HepG2 (cell line): Measurements from ENCODE around the gene CCNT2. TPM values are rescaled to one million over a fixed set of nuclear protein-coding genes. Genes with fewer than 3 reads are reported as not detected.

ENCODE experiments used
- ATAC-seq: fragments of 200-7000 bp; cut with Tn5 transposase; 3 replicates; pipeline ENCODE4 v1.9.1; 2020; ENCODE audit warnings: mild to moderate bottlenecking, moderate library complexity
- BruUV-seq: library from RNA; stranded (reverse); fragments of 400-500 nt; replicated peaks from 2 replicates; lab custom pipeline; 2021; lab: Mats Ljungman, UMichigan
- CTCF ChIA-PET: fragments of 300-600 bp; formaldehyde crosslinking; extraction: SDS; loops from one replicate; lab custom pipeline; 2021; ENCODE audit warnings: low total read pairs, inconsistent platforms, low intra/inter-chr PET ratio; lab: Yijun Ruan, JAX
- POLR2A ChIA-PET: fragments of 350-600 bp; sonication (Branson Sonifier 250); formaldehyde crosslinking; loops from one replicate; lab custom pipeline; 2020; ENCODE audit warnings: antibody characterized with exemption, inconsistent platforms; lab: Yijun Ruan, JAX
- DNase-seq: peaks from one replicate; pipeline ENCODE4 v3.0.0-alpha.2; 2015; ENCODE audit warnings: low spot score
- FAIRE-seq: peaks from 3 replicates; lab custom pipeline; 2011; peaks lifted over from hg19 to GRCh38; lab: Jason Lieb, UNC
- H2AFZ ChIP-seq: one replicate; pipeline ENCODE4 v1.6.1; 2011; ENCODE audit warnings: low read length, inconsistent platforms
- H3K27ac ChIP-seq: fragments of 300-600 bp; 3 replicates; pipeline ENCODE4 v1.8.0; 2011; ENCODE audit warnings: mixed run types, mild to moderate bottlenecking, mixed read lengths, low read length, inconsistent platforms; ENCODE audit not compliant: insufficient read depth; ENCODE audit errors: extremely low read length
- H3K27me3 ChIP-seq, 2 experiments: fragments of 200-600 bp in 1 of 2; 2 replicates in 1 of 2; 3 replicates in 1 of 2; pipeline versions ENCODE4 v1.6.0 to v1.8.0; 2011; ENCODE audit warnings: low read length in 2 of 2, mild to moderate bottlenecking in 2 of 2, moderate library complexity in 2 of 2, inconsistent platforms in 1 of 2; ENCODE audit not compliant: insufficient read depth in 2 of 2, control insufficient read depth in 1 of 2
- H3K36me3 ChIP-seq, 2 experiments: fragments of 200-600 bp in 1 of 2; replicated peaks in 1 of 2; 2 replicates in 1 of 2; 3 replicates in 1 of 2; pipeline versions ENCODE4 v1.5.1 to v1.8.0; 2011; ENCODE audit warnings: low read length in 2 of 2, inconsistent platforms in 1 of 2; ENCODE audit not compliant: insufficient read depth in 2 of 2, control insufficient read depth in 1 of 2
- H3K4me1 ChIP-seq: 2 replicates; pipeline ENCODE4 v1.5.1; 2012; ENCODE audit warnings: low read length, inconsistent platforms; ENCODE audit not compliant: insufficient read depth
- H3K4me2 ChIP-seq: 2 replicates; pipeline ENCODE4 v1.6.0; 2011; ENCODE audit warnings: low read depth, low read length, inconsistent platforms
- H3K4me3 ChIP-seq, 3 experiments: fragments of 200-600 bp in 1 of 3; sonication (generic), shearing (Covaris generic) in 1 of 3; replicated peaks in 1 of 3; 2 replicates each; pipeline ENCODE4 v1.5.1; 2011 to 2016; ENCODE audit warnings: low read length in 3 of 3, inconsistent platforms in 2 of 3, low read depth in 2 of 3, mild to moderate bottlenecking in 2 of 3, control low read depth in 1 of 3, mixed read lengths in 1 of 3; ENCODE audit not compliant: insufficient read depth in 1 of 3
- H3K79me2 ChIP-seq: one replicate; pipeline ENCODE4 v1.6.1; 2011; ENCODE audit warnings: low read length, inconsistent platforms; ENCODE audit not compliant: insufficient read depth
- H3K9ac ChIP-seq: 2 replicates; pipeline ENCODE4 v1.6.0; 2011; ENCODE audit warnings: mild to moderate bottlenecking, low read depth, low read length, inconsistent platforms; ENCODE audit not compliant: insufficient read depth
- H3K9me3 ChIP-seq: 2 replicates; pipeline ENCODE4 v1.5.1; 2012; ENCODE audit warnings: mild to moderate bottlenecking, low read length
- H4K20me1 ChIP-seq: 2 replicates; pipeline ENCODE4 v1.6.0; 2011; ENCODE audit warnings: inconsistent platforms, mild to moderate bottlenecking, low read length, moderate library complexity; ENCODE audit not compliant: insufficient read depth
- IRF2 ChIP-seq: IDR thresholded peaks from 2 replicates; pipeline ENCODE4 v1.6.1; 2018; ENCODE audit warnings: missing genetic modification reagents, missing compliant biosample characterization
- SOX6 ChIP-seq, 2 experiments: fragments of 450-650 bp in 1 of 2; sonication (generic) in 1 of 2; formaldehyde crosslinking in 1 of 2; IDR thresholded peaks; 2 replicates each; pipeline versions ENCODE4 v1.4.0 to v1.6.1; 2017 to 2020; ENCODE audit warnings: antibody characterized with exemption in 1 of 2, mild to moderate bottlenecking in 1 of 2, missing genetic modification reagents in 1 of 2
- ZFYVE20 ChIP-seq: sonication (generic); formaldehyde crosslinking; IDR thresholded peaks from 2 replicates; pipeline ENCODE4 v1.8.0; 2023; ENCODE audit warnings: low read depth, mild to moderate bottlenecking, moderate library complexity, missing genetic modification reagents, borderline replicate concordance
- ZMYM2 ChIP-seq: sonication (generic); formaldehyde crosslinking; IDR thresholded peaks from 2 replicates; pipeline ENCODE4 v1.8.0; 2022; ENCODE audit warnings: mild to moderate bottlenecking, missing genetic modification reagents
- ZNF446 ChIP-seq: sonication (generic); formaldehyde crosslinking; IDR thresholded peaks from 2 replicates; pipeline ENCODE4 v1.5.0; 2020; ENCODE audit warnings: mild to moderate bottlenecking, missing genetic modification reagents
- ZNF569 ChIP-seq: sonication (generic); formaldehyde crosslinking; IDR thresholded peaks from 2 replicates; pipeline ENCODE4 v1.5.0; 2020; ENCODE audit warnings: mild to moderate bottlenecking, missing genetic modification reagents, moderate library complexity, borderline replicate concordance
- ZNF614 ChIP-seq: IDR thresholded peaks from 2 replicates; pipeline ENCODE4 v1.6.1; 2018; ENCODE audit warnings: missing biosample characterization, missing genetic modification reagents, inconsistent platforms, borderline replicate concordance
- WGBS: methylation state at CpG from one replicate; pipeline ENCODE4 v1.1.6; 2017; ENCODE audit warnings: low lambda C conversion rate; 5-methylcytosine and 5-hydroxymethylcytosine counted together
- in situ Hi-C: cut with HindIII; loops from 2 replicates; pipeline ENCODE4 v1.10.0; 2017; ENCODE audit warnings: low pct_unique_long_range_greater_than_20kb; ENCODE audit not compliant: extremely low pct_ligation_motif_present
- intact Hi-C: fragments of 100-400 bp; cut with micrococcal nuclease; formaldehyde crosslinking; loops from one replicate; pipeline ENCODE4 v1.10.0; 2022; ENCODE audit not compliant: unreplicated experiment
- polyA plus RNA-seq, 8 experiments: library from polyadenylated mRNA; depleted of rRNA in 3 of 8; stranded (reverse) in 7 of 8; unstranded in 1 of 8; fragments of >200 nt; fragmentation: Illumina TruSeq in 4 of 8; extraction: Trizol in 4 of 8; gene quantifications; 2 replicates each; pipeline versions ENCODE4 v1.2.1 to v1.2.3, GENCODE V29; 2011 to 2016; ENCODE audit warnings: low read depth in 4 of 8, missing spikeins in 1 of 8, mixed read lengths in 1 of 8; ENCODE audit not compliant: insufficient read depth in 1 of 8
- total RNA-seq, 5 experiments: library from RNA; depleted of rRNA; stranded (reverse); fragments of >200 nt; fragmentation: Illumina TruSeq; extraction: Trizol; gene quantifications; 2 replicates each; pipeline ENCODE4 v1.2.3, GENCODE V29; 2016; ENCODE audit warnings: low read depth in 1 of 5
- TF ChIP-seq, protein P1 (sequence below): sonication (generic); formaldehyde crosslinking; IDR thresholded peaks from 2 replicates; pipeline ENCODE4 v1.5.1; 2020; ENCODE audit warnings: missing genetic modification reagents, mild to moderate bottlenecking, borderline replicate concordance
- TF ChIP-seq, protein P2 (sequence below): sonication (generic); formaldehyde crosslinking; IDR thresholded peaks from 2 replicates; pipeline ENCODE4 v1.4.0; 2020; ENCODE audit warnings: missing genetic modification reagents
- TF ChIP-seq, protein P3 (sequence below): sonication (generic); formaldehyde crosslinking; IDR thresholded peaks from 2 replicates; pipeline ENCODE4 v1.5.1; 2020; ENCODE audit warnings: missing genetic modification reagents, mild to moderate bottlenecking, borderline replicate concordance
- TF ChIP-seq, protein P4 (sequence below): IDR thresholded peaks from 2 replicates; pipeline ENCODE4 v1.6.1; 2018; ENCODE audit warnings: missing genetic modification reagents
- TF ChIP-seq, protein P5 (sequence below): sonication (generic); formaldehyde crosslinking; IDR thresholded peaks from 2 replicates; pipeline ENCODE4 v1.4.0; 2020; ENCODE audit warnings: missing genetic modification reagents
- TF ChIP-seq, protein P6 (sequence below): sonication (generic); formaldehyde crosslinking; conservative IDR thresholded peaks from 2 replicates; pipeline ENCODE4 v1.4.0; 2020; ENCODE audit warnings: missing genetic modification reagents

CCNT2 gene
- total and polyA plus RNA-seq, 2 of the 13 experiments (the other 11 are each of a cell fraction or from before 2014, with no cell fraction given) = 22.1 to 34.4 TPM

DNA sequence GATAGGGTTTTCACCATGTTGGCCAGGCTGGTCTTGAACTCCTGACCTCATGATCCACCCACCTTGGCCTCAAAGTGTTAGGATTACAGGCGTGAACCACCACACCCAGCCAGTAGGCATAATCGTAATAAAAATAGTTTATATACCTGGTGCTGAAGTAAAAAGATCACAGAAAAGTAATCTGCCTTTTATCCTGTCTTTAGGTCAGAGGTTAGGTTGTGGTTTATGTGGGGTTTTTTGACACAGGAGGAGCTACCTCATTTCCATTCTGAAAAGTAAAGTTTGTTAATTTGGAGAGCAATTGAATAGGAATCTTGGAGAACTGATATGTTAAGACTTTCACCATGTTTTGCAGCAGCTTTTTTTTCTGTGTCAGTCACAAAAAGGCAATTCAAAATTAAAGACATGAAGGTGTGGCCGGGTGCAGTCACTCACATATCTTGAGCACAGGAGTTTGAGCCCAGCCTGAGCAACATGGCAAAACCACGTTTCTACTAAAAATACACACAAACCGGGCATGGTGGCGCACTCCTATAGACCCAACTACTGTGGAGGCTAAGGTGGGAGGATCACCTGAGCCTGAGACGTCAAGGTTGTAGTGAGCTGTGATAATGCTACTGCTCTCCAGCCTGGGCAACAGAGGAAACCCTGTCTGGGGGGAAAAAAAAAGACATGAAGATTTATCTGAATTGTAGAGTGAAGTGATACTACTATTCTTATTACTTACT lies 31.5 kb downstream of the CCNT2 start:
- DNase-seq (no peak), ATAC-seq (no peak), FAIRE-seq (no peak)
- ChIA-PET POLR2A (no interaction called here), CTCF (no interaction called here)
- in situ Hi-C loops (no loop called here), intact Hi-C loops (no loop called here)
- Histone ChIP-seq H3K9me3 (no peaks in the 10 kb centered on the region), H4K20me1 (no peaks in the 10 kb centered on the region), H2AFZ (no peak overlapping the region), H3K27me3 (no peaks in the 10 kb centered on the region), H3K36me3 (peaks cover 23 to 89% of the 10 kb centered on the region in 2 experiments), H3K27ac (no peak overlapping the region), H3K9ac (no peak overlapping the region), H3K4me3 (no peak overlapping the region), H3K79me2 (peaks cover 2% of the 10 kb centered on the region), H3K4me2 (no peak overlapping the region), H3K4me1 (peaks cover 5% of the 10 kb centered on the region)
- no TSS peak for BruUV-seq
- 98% methylated on average over 7 of the region's 7 CpGs for WGBS
- TF ChIP-seq, protein P1, sequence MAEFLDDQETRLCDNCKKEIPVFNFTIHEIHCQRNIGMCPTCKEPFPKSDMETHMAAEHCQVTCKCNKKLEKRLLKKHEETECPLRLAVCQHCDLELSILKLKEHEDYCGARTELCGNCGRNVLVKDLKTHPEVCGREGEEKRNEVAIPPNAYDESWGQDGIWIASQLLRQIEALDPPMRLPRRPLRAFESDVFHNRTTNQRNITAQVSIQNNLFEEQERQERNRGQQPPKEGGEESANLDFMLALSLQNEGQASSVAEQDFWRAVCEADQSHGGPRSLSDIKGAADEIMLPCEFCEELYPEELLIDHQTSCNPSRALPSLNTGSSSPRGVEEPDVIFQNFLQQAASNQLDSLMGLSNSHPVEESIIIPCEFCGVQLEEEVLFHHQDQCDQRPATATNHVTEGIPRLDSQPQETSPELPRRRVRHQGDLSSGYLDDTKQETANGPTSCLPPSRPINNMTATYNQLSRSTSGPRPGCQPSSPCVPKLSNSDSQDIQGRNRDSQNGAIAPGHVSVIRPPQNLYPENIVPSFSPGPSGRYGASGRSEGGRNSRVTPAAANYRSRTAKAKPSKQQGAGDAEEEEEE (CRISPR knock-in tag) = no peak
- TF ChIP-seq ZFYVE20 (CRISPR knock-in tag) = no peak
- no peak for TF ChIP-seq ZNF614
- no peak for TF ChIP-seq SOX6 (IDR thresholded peaks at IDR 0.05)
- TF ChIP-seq SOX6 (CRISPR knock-in tag; IDR thresholded peaks at IDR 0.05) = no peak
- TF ChIP-seq, protein P2, sequence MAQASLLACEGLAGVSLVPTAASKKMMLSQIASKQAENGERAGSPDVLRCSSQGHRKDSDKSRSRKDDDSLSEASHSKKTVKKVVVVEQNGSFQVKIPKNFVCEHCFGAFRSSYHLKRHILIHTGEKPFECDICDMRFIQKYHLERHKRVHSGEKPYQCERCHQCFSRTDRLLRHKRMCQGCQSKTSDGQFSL (CRISPR knock-in tag) = no peak
- TF ChIP-seq ZNF446 (CRISPR knock-in tag) = no peak
- no peak for TF ChIP-seq IRF2
- TF ChIP-seq, protein P3, sequence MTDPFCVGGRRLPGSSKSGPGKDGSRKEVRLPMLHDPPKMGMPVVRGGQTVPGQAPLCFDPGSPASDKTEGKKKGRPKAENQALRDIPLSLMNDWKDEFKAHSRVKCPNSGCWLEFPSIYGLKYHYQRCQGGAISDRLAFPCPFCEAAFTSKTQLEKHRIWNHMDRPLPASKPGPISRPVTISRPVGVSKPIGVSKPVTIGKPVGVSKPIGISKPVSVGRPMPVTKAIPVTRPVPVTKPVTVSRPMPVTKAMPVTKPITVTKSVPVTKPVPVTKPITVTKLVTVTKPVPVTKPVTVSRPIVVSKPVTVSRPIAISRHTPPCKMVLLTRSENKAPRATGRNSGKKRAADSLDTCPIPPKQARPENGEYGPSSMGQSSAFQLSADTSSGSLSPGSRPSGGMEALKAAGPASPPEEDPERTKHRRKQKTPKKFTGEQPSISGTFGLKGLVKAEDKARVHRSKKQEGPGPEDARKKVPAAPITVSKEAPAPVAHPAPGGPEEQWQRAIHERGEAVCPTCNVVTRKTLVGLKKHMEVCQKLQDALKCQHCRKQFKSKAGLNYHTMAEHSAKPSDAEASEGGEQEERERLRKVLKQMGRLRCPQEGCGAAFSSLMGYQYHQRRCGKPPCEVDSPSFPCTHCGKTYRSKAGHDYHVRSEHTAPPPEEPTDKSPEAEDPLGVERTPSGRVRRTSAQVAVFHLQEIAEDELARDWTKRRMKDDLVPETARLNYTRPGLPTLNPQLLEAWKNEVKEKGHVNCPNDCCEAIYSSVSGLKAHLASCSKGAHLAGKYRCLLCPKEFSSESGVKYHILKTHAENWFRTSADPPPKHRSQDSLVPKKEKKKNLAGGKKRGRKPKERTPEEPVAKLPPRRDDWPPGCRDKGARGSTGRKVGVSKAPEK (CRISPR knock-in tag) = no peak
- TF ChIP-seq, protein P4, sequence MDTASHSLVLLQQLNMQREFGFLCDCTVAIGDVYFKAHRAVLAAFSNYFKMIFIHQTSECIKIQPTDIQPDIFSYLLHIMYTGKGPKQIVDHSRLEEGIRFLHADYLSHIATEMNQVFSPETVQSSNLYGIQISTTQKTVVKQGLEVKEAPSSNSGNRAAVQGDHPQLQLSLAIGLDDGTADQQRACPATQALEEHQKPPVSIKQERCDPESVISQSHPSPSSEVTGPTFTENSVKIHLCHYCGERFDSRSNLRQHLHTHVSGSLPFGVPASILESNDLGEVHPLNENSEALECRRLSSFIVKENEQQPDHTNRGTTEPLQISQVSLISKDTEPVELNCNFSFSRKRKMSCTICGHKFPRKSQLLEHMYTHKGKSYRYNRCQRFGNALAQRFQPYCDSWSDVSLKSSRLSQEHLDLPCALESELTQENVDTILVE (CRISPR knock-in tag) = no peak
- no peak for TF ChIP-seq ZNF569 (CRISPR knock-in tag)
- no peak for TF ChIP-seq ZMYM2 (CRISPR knock-in tag)
- TF ChIP-seq, protein P5, sequence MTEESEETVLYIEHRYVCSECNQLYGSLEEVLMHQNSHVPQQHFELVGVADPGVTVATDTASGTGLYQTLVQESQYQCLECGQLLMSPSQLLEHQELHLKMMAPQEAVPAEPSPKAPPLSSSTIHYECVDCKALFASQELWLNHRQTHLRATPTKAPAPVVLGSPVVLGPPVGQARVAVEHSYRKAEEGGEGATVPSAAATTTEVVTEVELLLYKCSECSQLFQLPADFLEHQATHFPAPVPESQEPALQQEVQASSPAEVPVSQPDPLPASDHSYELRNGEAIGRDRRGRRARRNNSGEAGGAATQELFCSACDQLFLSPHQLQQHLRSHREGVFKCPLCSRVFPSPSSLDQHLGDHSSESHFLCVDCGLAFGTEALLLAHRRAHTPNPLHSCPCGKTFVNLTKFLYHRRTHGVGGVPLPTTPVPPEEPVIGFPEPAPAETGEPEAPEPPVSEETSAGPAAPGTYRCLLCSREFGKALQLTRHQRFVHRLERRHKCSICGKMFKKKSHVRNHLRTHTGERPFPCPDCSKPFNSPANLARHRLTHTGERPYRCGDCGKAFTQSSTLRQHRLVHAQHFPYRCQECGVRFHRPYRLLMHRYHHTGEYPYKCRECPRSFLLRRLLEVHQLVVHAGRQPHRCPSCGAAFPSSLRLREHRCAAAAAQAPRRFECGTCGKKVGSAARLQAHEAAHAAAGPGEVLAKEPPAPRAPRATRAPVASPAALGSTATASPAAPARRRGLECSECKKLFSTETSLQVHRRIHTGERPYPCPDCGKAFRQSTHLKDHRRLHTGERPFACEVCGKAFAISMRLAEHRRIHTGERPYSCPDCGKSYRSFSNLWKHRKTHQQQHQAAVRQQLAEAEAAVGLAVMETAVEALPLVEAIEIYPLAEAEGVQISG = no peak
- TF ChIP-seq, protein P6, sequence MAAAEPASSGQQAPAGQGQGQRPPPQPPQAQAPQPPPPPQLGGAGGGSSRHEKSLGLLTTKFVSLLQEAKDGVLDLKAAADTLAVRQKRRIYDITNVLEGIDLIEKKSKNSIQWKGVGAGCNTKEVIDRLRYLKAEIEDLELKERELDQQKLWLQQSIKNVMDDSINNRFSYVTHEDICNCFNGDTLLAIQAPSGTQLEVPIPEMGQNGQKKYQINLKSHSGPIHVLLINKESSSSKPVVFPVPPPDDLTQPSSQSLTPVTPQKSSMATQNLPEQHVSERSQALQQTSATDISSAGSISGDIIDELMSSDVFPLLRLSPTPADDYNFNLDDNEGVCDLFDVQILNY (CRISPR knock-in tag) = no peak
